GM12874 (cell line): Measurements from ENCODE around the gene PKNOX2.

Experiments used
- CTCF ChIP-seq: IDR thresholded peaks from 2 replicates; pipeline ENCODE4 v1.5.1; 2011; ENCODE audit warnings: low read depth, mild to moderate bottlenecking, control low read depth, low read length, moderate library complexity; ENCODE audit not compliant: insufficient read depth

PKNOX2 gene

GRCh38 chr11:125129316-125129993 lies 35.1 kb upstream of the PKNOX2 start:
- TF ChIP-seq CTCF: no peak

GRCh38 chr11:125132071-125132470 lies 32.5 kb upstream of the PKNOX2 start:
- no peak for TF ChIP-seq CTCF

- no peak for TF ChIP-seq CTCF
Measured at GRCh38 chr11:125132596-125132995, 32.0 kb upstream of the PKNOX2 start.

- no peak for TF ChIP-seq CTCF
Measured at GRCh38 chr11:125136001-125136400, 28.6 kb upstream of the PKNOX2 start.

- TF ChIP-seq CTCF: no peak
Measured at GRCh38 chr11:125138966-125139365, 25.6 kb upstream of the PKNOX2 start.

GRCh38 chr11:125139778-125140177 lies 24.8 kb upstream of the PKNOX2 start:
- TF ChIP-seq CTCF: no peak

- no peak for TF ChIP-seq CTCF
Measured at GRCh38 chr11:125140233-125140632, 24.3 kb upstream of the PKNOX2 start.
